Prostate gland (tissue), 2 donors: ENCODE data around the gene SLC25A10.

ENCODE experiments used
- POLR2A ChIP-seq: fragments of 450-650 bp; IDR thresholded peaks from one replicate; pipeline ENCODE4 v1.6.1; 2016; ENCODE audit warnings: antibody characterized with exemption, mild to moderate bottlenecking
- POLR2AphosphoS5 ChIP-seq: sonication (generic); formaldehyde crosslinking; IDR thresholded peaks from one replicate; pipeline ENCODE4 v1.6.1; 2017; ENCODE audit warnings: antibody characterized with exemption
- TF ChIP-seq, protein P1 (sequence below), 4 experiments: fragments of 200-600 bp in 2 of 4; fragments of 450-650 bp in 2 of 4; sonication (generic) in 2 of 4; IDR thresholded peaks; 1 replicate in 3 of 4; 2 replicates in 1 of 4; pipeline ENCODE4 v1.5.1; 2016 to 2019; ENCODE audit warnings: antibody characterized with exemption in 4 of 4, mild to moderate bottlenecking in 2 of 4, moderate library complexity in 2 of 4

DNA sequence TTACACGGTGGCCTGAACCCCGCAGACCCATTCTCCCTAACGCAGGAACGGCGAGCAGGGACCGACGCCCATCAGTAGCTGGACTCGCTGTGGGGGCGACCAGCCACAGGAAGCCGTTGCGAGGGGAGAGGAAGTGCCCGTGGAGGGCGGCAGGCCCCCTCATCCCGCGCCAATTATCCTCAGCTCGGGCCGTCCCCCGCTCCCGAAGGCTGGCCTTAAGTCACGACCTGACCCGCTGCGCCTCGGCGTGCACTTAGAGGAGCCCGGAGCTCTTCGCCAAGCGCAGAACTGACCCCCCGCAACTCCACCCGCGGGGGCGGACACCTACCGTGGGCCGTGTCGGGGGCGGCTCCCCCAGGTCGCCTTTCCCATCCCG lies 28.9 kb upstream of the SLC25A10 start:
- TF ChIP-seq, protein P1, sequence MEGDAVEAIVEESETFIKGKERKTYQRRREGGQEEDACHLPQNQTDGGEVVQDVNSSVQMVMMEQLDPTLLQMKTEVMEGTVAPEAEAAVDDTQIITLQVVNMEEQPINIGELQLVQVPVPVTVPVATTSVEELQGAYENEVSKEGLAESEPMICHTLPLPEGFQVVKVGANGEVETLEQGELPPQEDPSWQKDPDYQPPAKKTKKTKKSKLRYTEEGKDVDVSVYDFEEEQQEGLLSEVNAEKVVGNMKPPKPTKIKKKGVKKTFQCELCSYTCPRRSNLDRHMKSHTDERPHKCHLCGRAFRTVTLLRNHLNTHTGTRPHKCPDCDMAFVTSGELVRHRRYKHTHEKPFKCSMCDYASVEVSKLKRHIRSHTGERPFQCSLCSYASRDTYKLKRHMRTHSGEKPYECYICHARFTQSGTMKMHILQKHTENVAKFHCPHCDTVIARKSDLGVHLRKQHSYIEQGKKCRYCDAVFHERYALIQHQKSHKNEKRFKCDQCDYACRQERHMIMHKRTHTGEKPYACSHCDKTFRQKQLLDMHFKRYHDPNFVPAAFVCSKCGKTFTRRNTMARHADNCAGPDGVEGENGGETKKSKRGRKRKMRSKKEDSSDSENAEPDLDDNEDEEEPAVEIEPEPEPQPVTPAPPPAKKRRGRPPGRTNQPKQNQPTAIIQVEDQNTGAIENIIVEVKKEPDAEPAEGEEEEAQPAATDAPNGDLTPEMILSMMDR (IDR thresholded peaks at IDR 0.05), result no peak
- TF ChIP-seq POLR2A (no peak), POLR2AphosphoS5 (no peak)
